Heart left ventricle (tissue), 13 donors: Measurements from ENCODE around the gene HIGD1C.

Source experiments
- CTCF ChIP-seq, 12 donors: fragments of 200-600 bp; sonication (generic) in 4 of 12; IDR thresholded peaks; one replicate each; pipeline versions ENCODE4 v1.5.0 to v1.8.0; 2018 to 2022; ENCODE audit warnings: antibody characterized with exemption in 12 of 12, mild to moderate bottlenecking in 5 of 12
- POLR2A ChIP-seq, 2 donors: fragments of 450-650 bp; IDR thresholded peaks; one replicate each; pipeline ENCODE4 v1.6.1; 2017; ENCODE audit warnings: antibody characterized with exemption in 2 of 2, mild to moderate bottlenecking in 2 of 2, moderate library complexity in 2 of 2
- donor health status: ischemic (EF 13 %, LVEDD 7.1; RV severe dilation, severe dysfunction).
- donor health status: DM: no; HTN: yes; CAD: no.
- donor health status: DM: no; HTN: no; CAD: no.
- donor health status: ischemic (EF 25% LVEDD 6.9; RV normal size, moderate dysfunction).
- donor health status: ischemic (EF 25% LVEDD 5.7; RV mildly dilated, moderate dysfunction).
- donor health status: ischemic (EF 35%, LVEDD 5.7; RV mildly dilated, moderate dysfunction).
- donor health status: nonischemic (EF 11% LVEDD 7.7; RV severe dilation, severe dysfunction).
- donor health status: DM: yes; HTN: yes; CAD: no.
- donor health status: PGD.
- donor health status: ischemic (EF 29% LVEDD 5.4; RV normal size, mild dysfunction).
- donor health status: nonischemic (EF 23%, LVEDD 6.1; RV moderate dilation, normal function).

GRCh38 chr12:50929831-50930230 lies 22.5 kb upstream of the HIGD1C start:
- TF ChIP-seq CTCF (IDR thresholded peaks at IDR 0.05) (no peak), POLR2A (IDR thresholded peaks at IDR 0.05) (no peak)
